DMS153 treated with DMSO at 0.1 percent for 48 hours (cell line): ENCODE data around the gene EYS.

Source experiments
- DNase-seq: peaks from one replicate; lab custom pipeline; 2025; ENCODE audit not compliant: unreplicated experiment; lab: John Stamatoyannopoulos, UW

The EYS gene

GRCh38 chr6:64874776-64875175 is 832.2 kb downstream of the EYS start:
- no peak for DNase-seq

GRCh38 chr6:64872633-64873032 is 834.4 kb downstream of the EYS start:
- no peak for DNase-seq

- no peak for DNase-seq
Observed at GRCh38 chr6:64861039-64861651, 845.9 kb downstream of the EYS start.

- DNase-seq: no peak
Observed at GRCh38 chr6:64860203-64860602, 846.8 kb downstream of the EYS start.

- no peak for DNase-seq
Observed at GRCh38 chr6:64850121-64850520, 856.9 kb downstream of the EYS start.

GRCh38 chr6:64848467-64848866 is 858.6 kb downstream of the EYS start:
- DNase-seq: no peak

- DNase-seq: no peak
Observed at GRCh38 chr6:64847396-64847795, 859.6 kb downstream of the EYS start.

GRCh38 chr6:64838726-64839125 is 868.3 kb downstream of the EYS start:
- DNase-seq: no peak

GRCh38 chr6:64831680-64832079 is 875.3 kb downstream of the EYS start:
- DNase-seq: no peak

- no peak for DNase-seq
Observed at GRCh38 chr6:64817525-64817924, 889.5 kb downstream of the EYS start.

GRCh38 chr6:64815718-64816117 is 891.3 kb downstream of the EYS start:
- DNase-seq: no peak

GRCh38 chr6:64812138-64812537 is 894.9 kb downstream of the EYS start:
- DNase-seq: no peak

GRCh38 chr6:64811119-64811518 is 895.9 kb downstream of the EYS start:
- no peak for DNase-seq

GRCh38 chr6:64807785-64808184 is 899.2 kb downstream of the EYS start:
- DNase-seq: no peak

- DNase-seq: no peak
Observed at GRCh38 chr6:64803470-64804166, 903.4 kb downstream of the EYS start.

- no peak for DNase-seq
Observed at GRCh38 chr6:64792534-64792933, 914.5 kb downstream of the EYS start.

- no peak for DNase-seq
Observed at GRCh38 chr6:64789476-64789875, 917.5 kb downstream of the EYS start.

GRCh38 chr6:64786736-64787135 is 920.3 kb downstream of the EYS start:
- DNase-seq: no peak

- no peak for DNase-seq
Observed at GRCh38 chr6:64782877-64783276, 924.1 kb downstream of the EYS start.

- DNase-seq: no peak
Observed at GRCh38 chr6:64777941-64778785, 928.9 kb downstream of the EYS start.

GRCh38 chr6:64776359-64776758 is 930.7 kb downstream of the EYS start:
- no peak for DNase-seq

GRCh38 chr6:64774881-64775280 is 932.1 kb downstream of the EYS start:
- DNase-seq: no peak
